A172 (cell line): ENCODE results near the gene CCNL2. TPM values are rescaled to one million over a fixed set of nuclear protein-coding genes. Genes with fewer than 3 reads are reported as not detected.
"Not testable (repeated sequence)": the region's sequence is repeated elsewhere in the genome, so short reads cannot be mapped to it uniquely, and the experiment has no call there.

Source experiments
- DNase-seq: peaks from one replicate; pipeline ENCODE4 v3.0.0-alpha.2; 2015; ENCODE audit warnings: low spot score
- total RNA-seq: library from RNA; depleted of rRNA; stranded (reverse); fragments of >200 nt; shearing (Covaris generic); gene quantifications from 2 replicates; pipeline ENCODE4 v1.2.3, GENCODE V29; 2014

CCNL2 gene
- total RNA-seq, 1 experiment from 2014 or later, result 35.6 TPM

DNA sequence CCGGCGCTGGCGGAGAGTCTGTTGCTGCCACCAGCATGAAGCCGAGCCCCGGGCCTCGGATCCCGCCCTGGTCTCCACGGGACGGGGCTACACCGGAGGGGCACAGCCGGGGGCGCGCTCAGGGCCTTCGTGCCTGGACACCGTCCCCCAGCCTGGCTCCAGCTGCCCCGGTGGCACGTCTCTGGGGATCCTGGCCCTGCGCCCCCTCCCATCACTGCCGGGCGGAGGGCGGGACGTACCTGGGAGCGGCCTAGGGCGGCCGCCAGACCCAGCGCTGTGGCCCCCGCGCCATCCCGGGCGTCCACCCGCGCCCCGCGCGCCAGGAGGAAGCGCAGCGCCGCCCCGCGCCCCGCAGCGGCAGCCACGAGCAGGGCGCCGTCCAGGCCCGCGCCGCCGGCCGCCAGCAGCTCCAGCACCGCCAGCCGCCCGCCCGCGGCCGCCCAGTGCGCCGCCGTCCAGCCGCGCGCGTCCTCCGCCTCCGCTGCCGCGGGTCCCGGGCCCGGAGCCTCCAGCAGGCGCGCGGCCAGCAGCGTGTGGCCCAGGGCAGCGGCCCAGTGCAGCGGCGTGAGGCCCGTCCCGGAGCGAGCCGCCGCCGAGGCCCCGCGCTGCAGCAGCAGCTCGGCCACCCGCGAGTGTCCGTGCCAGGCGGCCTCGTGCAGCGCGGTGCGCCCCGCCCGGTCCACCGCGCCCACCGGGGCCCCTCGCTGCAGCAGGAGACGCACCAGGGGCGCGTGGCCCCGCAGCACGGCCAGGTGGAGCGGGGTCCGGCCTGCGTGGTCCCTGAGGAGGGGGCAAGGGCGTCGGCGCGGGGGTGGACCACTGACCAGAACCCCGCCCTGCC is 20.9 kb upstream of the CCNL2 start:
- DNase-seq, result no peak

- no peak for DNase-seq
Observed at GRCh38 chr1:1419363-1419812, 20.3 kb upstream of the CCNL2 start.

DNA sequence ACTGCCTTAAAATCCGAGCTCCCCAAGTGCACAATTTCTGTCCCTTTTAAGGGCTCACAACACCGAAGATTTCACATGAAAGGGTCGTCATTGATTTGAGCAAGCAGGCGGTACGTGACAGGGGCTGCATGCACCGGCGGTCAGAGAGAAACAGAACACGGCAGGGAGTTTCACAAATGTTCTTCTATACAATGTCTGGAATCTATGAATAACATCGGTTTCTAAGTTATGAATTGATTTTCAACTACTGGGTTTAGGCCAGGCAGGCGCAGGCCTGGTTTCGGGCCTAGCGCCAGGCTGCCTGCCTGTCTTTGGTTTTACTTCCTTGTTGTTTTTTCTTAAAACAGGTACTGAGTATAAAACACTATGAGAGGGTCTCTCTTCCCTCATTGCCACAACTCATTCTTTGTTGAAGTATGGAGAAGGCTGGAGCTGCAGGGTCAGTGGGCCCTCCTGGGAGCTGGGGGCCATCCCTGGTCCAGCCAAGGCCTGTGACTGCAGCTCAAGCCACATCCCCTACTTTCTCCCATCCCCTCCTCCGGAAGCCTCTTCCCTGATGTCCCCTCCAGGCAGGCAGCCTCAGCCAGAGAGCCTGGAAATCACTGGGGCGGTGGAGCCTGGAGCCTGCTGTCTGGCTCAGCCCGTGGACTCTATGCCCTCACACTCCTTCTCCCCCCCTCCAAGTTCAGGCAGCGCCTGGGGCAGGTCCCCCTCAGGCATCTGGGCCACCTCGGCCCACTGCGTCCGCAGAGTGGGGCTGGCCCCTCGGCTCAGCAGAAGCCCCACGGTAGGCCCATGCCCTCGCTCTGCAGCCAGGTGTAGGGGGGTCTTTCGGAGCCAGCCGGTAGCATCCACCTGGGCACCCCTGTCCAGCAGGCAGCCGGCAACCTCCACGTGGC is 19.6 kb upstream of the CCNL2 start:
- DNase-seq, result no peak

DNA sequence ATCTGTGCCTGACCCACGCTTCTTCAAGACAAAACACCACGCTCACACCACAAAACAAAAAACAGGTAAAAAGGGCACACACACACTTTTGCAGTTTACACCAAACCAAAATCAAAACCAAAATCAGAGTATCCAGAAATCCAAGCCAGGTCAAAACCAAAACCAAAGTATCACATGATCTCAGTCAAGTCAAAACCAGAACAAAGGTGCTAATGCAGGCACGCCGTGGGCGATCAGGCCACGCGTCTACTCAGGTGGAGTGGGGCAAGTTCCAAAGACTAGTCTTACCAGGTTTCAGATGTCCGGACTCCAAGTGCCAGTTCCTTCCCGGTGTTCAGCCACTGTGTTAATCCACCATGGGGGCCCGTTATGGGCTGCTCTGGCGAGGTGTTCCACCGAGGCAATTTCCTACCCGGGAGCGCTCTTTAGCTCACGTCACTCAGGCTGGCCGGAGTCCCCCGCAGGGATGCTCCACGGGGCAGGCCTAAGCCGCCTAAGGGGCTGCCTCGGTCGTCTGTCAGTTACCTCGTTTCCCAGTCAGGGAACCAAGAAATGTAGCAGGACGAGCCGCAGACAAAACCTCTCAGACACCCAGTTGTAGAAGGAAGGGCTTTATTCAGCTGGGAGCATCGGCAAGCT is 18.8 kb upstream of the CCNL2 start:
- not testable (repeated sequence) for DNase-seq

GRCh38 chr1:1417396-1417795 is 18.3 kb upstream of the CCNL2 start:
- not testable (repeated sequence) for DNase-seq

DNA sequence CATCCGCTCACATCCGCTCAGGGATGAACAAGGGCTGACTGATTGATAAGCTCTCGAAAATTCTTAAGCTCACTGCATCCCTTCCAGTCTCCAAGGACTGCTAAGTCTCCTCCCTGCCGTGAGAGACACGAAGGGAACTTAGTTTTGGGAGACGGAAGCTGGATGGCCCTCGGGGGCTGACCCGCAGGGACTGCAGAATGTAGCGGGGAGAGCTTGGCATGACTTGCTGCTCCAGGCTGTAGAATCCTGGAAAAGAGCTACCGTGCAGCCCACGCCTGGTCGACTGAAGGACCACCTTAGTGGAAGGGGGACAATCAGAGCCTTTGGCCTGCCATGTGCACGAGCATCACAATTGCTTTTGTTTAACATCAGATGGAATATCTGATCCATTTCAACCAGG is 16.6 kb upstream of the CCNL2 start:
- no peak for DNase-seq

- DNase-seq, result not testable (repeated sequence)
Observed at GRCh38 chr1:1412311-1412902, 13.3 kb upstream of the CCNL2 start.

DNA sequence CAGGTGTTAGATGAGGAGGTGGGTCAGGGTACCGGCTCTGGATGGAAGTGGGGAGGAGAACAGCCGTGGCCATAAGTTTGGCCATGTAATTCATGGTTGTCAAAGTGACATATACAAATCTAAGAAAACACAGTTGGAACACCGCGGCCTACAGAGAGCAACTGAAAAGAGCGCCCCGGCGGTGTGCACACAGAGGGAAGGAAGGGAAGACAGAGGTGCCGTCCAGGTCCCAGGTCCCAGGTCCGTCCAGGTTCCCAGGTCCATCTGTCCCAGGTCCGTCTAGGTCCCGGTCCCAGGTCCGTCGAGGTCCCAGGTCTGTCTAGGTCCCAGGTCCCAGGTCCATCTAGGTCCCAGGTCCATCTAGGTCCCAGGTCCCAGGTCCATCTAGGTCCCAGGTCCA is 12.5 kb upstream of the CCNL2 start:
- DNase-seq, result no peak

DNA sequence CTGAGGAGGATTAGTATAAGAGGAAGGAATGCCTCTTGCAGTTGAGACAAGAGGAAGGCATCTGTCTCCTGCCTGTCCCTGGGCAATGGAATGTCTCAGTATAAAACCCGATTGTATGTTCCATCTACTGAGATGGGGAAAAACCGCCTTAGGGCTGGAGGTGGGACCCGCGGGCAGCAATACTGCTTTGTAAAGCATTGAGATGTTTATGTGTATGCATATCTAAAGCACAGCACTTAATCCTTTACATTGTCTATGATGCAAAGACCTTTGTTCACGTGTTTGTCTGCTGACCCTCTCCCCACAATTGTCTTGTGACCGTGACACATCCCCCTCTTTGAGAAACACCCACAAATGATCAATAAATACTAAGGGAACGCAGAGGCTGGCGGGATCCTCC is 11.1 kb upstream of the CCNL2 start:
- not testable (repeated sequence) for DNase-seq

DNA sequence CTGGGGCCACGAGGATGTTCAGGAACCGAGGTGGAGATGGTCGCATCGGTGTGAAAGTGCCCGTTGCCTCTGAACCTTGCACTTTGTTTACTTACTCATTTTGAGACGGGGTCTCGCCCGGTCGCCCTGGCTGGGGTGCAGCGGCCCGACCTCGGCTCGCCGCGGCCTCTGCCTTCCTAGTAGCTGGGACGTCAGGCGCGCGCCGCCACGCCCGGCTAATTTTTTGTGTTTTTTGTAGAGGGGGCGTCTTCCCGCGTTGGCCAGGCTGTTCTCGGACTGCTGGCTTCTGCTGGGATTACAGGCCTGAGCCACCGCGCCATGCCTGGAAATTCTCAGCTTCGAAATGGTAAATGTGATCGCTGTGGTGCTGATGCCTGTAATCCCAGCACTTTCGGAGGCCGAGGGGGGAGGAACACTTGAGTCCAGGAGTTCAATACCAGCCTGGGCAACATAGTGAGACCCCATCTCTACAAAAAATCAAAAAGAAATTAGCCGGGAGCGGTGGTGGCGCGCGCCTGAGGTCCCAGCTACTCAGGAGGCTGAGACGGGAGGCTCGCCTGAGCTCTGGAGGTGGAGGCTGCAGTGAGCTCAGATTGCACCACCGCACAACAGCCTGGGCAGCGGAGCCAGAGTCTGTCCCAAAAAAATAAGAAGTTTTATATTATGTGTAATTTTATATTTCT is 8.6 kb upstream of the CCNL2 start:
- DNase-seq, result peak; percentile 7

GRCh38 chr1:1406821-1407635 is 7.9 kb upstream of the CCNL2 start, which contains the start of gene MRPL20:
Gene MRPL20 (minus strand): TSS chr1:1407293. CDS start chr1:1407217, 76 bp downstream.
- peak; percentile 66 for DNase-seq

GRCh38 chr1:1406101-1406820 is 7.1 kb upstream of the CCNL2 start:
- no peak for DNase-seq

GRCh38 chr1:1403653-1404052 is 4.5 kb upstream of the CCNL2 start:
- no peak for DNase-seq

- DNase-seq, result not testable (repeated sequence)
Observed at GRCh38 chr1:1402901-1403392, 3.8 kb upstream of the CCNL2 start.

DNA sequence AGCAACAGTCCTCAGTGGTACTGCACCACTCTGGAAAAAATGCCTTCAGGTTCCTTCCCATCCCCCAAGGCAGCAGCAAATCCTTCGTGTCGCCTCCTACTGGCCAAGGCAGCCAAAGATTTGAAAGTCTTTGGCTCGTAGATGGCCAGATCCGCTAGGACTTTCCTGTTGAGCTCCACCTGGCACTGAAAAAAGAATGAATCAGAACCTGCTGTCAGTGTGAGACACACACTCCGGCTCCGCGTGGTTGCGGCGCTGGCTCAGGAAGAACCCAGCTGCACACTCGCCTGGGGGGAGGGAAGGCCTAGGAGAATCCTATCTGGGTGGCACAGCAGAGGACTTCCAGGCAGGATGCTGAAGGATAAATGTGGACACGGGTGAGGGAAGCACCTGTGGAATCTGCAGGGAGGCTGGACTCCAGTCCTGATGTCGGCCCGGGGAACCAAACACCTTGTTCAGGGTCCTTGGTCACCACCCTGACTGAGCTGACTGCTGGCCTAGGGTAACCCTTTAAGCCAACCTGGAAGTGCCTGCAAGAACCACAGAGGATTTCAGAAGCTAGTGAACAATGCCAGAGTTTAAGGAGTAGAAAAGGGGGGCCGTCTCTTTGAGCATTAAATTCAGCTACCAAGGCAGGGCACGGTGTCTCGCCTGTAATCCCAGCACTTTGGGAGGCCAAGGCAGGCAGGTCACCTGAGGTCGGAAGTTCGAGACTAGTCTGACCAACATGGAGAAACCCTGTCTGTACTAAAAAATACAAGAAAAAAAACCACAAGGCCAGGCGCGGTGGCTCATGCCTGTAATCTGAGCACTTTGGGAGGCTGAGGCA is 3.2 kb upstream of the CCNL2 start:
- DNase-seq, result peak; percentile 46

DNA sequence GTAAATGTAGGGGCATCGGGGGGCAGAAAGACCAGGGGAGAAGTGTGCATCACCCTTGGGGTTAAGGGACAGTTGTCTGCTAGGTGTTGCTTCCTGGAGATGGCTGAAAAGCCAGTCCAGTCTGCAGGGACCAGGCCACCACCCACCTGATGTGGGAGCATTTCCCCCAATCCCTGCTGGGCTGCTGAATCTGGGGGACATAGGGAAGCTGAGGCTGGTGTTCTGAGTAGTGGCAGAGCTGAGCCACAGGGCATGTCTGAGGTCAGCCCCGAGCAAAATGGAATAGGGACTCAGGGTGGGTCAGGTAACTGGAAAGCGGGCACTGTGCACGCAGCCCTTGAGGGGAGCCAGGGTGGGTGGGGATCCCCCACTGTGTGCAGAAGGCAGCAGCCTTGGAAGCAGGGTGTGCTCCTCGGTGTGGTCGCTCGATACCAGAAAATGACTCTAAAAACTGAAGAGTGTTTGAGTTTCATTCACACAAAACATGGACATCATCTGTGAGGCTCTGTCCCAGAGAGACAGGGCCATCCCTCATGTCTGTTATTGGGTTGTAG is 2.4 kb upstream of the CCNL2 start:
- DNase-seq, result no peak

GRCh38 chr1:1400576-1401456 is 1.7 kb upstream of the CCNL2 start:
- no peak for DNase-seq
